H1 (cell line): ENCODE results near the gene PITRM1. TPM values are rescaled to one million over a fixed set of nuclear protein-coding genes. Genes with fewer than 3 reads are reported as not detected.

Source experiments
- CTCF ChIA-PET: fragments of 300-600 bp; sonication (Branson Sonifier 250); formaldehyde crosslinking; loops from one replicate; lab custom pipeline; 2021; ENCODE audit not compliant: partially characterized antibody; lab: Charles Lee
- POLR2A ChIA-PET: fragments of 300-600 bp; sonication (Branson Sonifier 250); formaldehyde crosslinking; loops from one replicate; lab custom pipeline; 2021; ENCODE audit warnings: inconsistent platforms; ENCODE audit not compliant: partially characterized antibody; lab: Charles Lee
- DNase-seq, 2 experiments: peaks; one replicate each; pipeline versions ENCODE4 v3.0.0 to v3.0.0-alpha.2; 2010 to 2022; ENCODE audit warnings: low spot score in 2 of 2, low read depth in 1 of 2, mixed read lengths in 1 of 2
- FAIRE-seq: peaks from 2 replicates; lab custom pipeline; 2011; peaks lifted over from hg19 to GRCh38; lab: Jason Lieb, UNC
- H2AFZ ChIP-seq: 2 replicates; pipeline ENCODE4 v1.8.1; 2012; ENCODE audit warnings: low read length, inconsistent platforms
- H2AK5ac ChIP-seq: 2 replicates; pipeline ENCODE4 v1.6.1; 2013; ENCODE audit warnings: low read depth, low read length
- H2BK120ac ChIP-seq: replicated peaks from 2 replicates; pipeline ENCODE3; 2013; ENCODE audit warnings: low read depth, low read length, inconsistent platforms
- H2BK12ac ChIP-seq: 2 replicates; pipeline ENCODE4 v1.6.1; 2013; ENCODE audit warnings: low read depth, low read length
- H2BK15ac ChIP-seq: 2 replicates; pipeline ENCODE4 v1.6.1; 2013; ENCODE audit warnings: low read length
- H2BK20ac ChIP-seq: 2 replicates; pipeline ENCODE4 v1.6.1; 2013; ENCODE audit warnings: low read length
- H2BK5ac ChIP-seq: 2 replicates; pipeline ENCODE4 v1.6.1; 2013; ENCODE audit warnings: low read depth, low read length
- H3K14ac ChIP-seq: 2 replicates; pipeline ENCODE4 v1.6.1; 2013; ENCODE audit warnings: inconsistent platforms; ENCODE audit not compliant: insufficient read length
- H3K18ac ChIP-seq: 2 replicates; pipeline ENCODE4 v1.6.1; 2013; ENCODE audit warnings: low read length; ENCODE audit errors: extremely low read depth
- H3K23ac ChIP-seq: 2 replicates; pipeline ENCODE4 v1.6.1; 2013; ENCODE audit warnings: inconsistent platforms; ENCODE audit not compliant: insufficient read length
- H3K23me2 ChIP-seq: 2 replicates; pipeline ENCODE4 v1.6.1; 2013; ENCODE audit warnings: low read depth, low read length
- H3K27ac ChIP-seq: 2 replicates; pipeline ENCODE4 v1.6.1; 2011; ENCODE audit warnings: low read depth, low read length, inconsistent platforms
- H3K27me3 ChIP-seq, 4 experiments: replicated peaks in 1 of 4; 1 replicate in 1 of 4; 2 replicates in 3 of 4; pipeline versions ENCODE4 v1.6.1 to v1.8.1; 2011 to 2013; ENCODE audit warnings: low read length in 3 of 4, mild to moderate bottlenecking in 3 of 4, inconsistent platforms in 2 of 4, mixed read lengths in 2 of 4, moderate library complexity in 1 of 4; ENCODE audit not compliant: control insufficient read depth in 3 of 4, insufficient read depth in 3 of 4; ENCODE audit errors: extremely low read depth in 1 of 4
- H3K36me3 ChIP-seq, 4 experiments: 2 replicates each; pipeline versions ENCODE4 v1.6.1 to v1.8.1; 2011 to 2013; ENCODE audit warnings: mild to moderate bottlenecking in 4 of 4, low read length in 3 of 4, moderate library complexity in 2 of 4, control low read depth in 1 of 4, inconsistent platforms in 1 of 4; ENCODE audit not compliant: insufficient read depth in 4 of 4, control insufficient read depth in 2 of 4
- H3K4ac ChIP-seq: replicated peaks from 2 replicates; pipeline ENCODE3; 2013; ENCODE audit warnings: low read length, low read depth, mixed read lengths, inconsistent platforms; ENCODE audit not compliant: insufficient read length
- H3K4me1 ChIP-seq, 4 experiments: replicated peaks in 1 of 4; 1 replicate in 1 of 4; 2 replicates in 3 of 4; pipeline versions ENCODE4 v1.6.1 to v1.8.1; 2011 to 2013; ENCODE audit warnings: low read length in 3 of 4, inconsistent platforms in 2 of 4, mixed read lengths in 1 of 4; ENCODE audit not compliant: insufficient read depth in 4 of 4, control insufficient read depth in 3 of 4
- H3K4me2 ChIP-seq, 2 experiments: 2 replicates each; pipeline versions ENCODE4 v1.6.1 to v1.8.1; 2011 to 2013; ENCODE audit warnings: low read depth in 2 of 2, low read length in 2 of 2, control low read depth in 1 of 2, inconsistent platforms in 1 of 2, mild to moderate bottlenecking in 1 of 2; ENCODE audit not compliant: insufficient read depth in 1 of 2
- H3K4me3 ChIP-seq, 4 experiments: fragments of 200-600, 300-600 bp in 1 of 4; sonication (generic), shearing (Covaris generic), sonication (Bioruptor Twin) in 1 of 4; 2 replicates each; pipeline versions ENCODE4 v1.5.1 to v1.8.1; 2011 to 2016; ENCODE audit warnings: low read length in 4 of 4, low read depth in 3 of 4, control low read depth in 2 of 4, inconsistent platforms in 2 of 4, mild to moderate bottlenecking in 2 of 4, mixed read lengths in 1 of 4, moderate library complexity in 1 of 4; ENCODE audit not compliant: insufficient read depth in 2 of 4; ENCODE audit errors: extremely low read depth in 1 of 4
- H3K56ac ChIP-seq: replicated peaks from 2 replicates; pipeline ENCODE3; 2013; ENCODE audit warnings: low read depth, mild to moderate bottlenecking, mixed read lengths, low read length, inconsistent platforms; ENCODE audit not compliant: insufficient read length
- H3K79me1 ChIP-seq: 2 replicates; pipeline ENCODE4 v1.6.1; 2013; ENCODE audit warnings: low read depth, low read length, control low read depth
- H3K79me2 ChIP-seq, 2 experiments: 2 replicates each; pipeline versions ENCODE4 v1.6.1 to v1.8.1; 2012 to 2013; ENCODE audit warnings: low read length in 2 of 2, mild to moderate bottlenecking in 2 of 2, inconsistent platforms in 1 of 2; ENCODE audit not compliant: insufficient read depth in 2 of 2, control insufficient read depth in 1 of 2
- H3K9ac ChIP-seq, 4 experiments: replicated peaks in 1 of 4; 1 replicate in 1 of 4; 2 replicates in 3 of 4; pipeline versions ENCODE4 v1.6.1 to v1.8.1; 2011 to 2013; ENCODE audit warnings: low read depth in 3 of 4, low read length in 3 of 4, control low read depth in 2 of 4, mild to moderate bottlenecking in 2 of 4, moderate library complexity in 2 of 4, inconsistent platforms in 1 of 4; ENCODE audit errors: extremely low read depth in 1 of 4
- H3K9me3 ChIP-seq, 2 experiments: 2 replicates each; pipeline versions ENCODE4 v1.6.1 to v1.8.1; 2012 to 2013; ENCODE audit warnings: mild to moderate bottlenecking in 2 of 2, moderate library complexity in 2 of 2, control low read depth in 1 of 2, inconsistent platforms in 1 of 2, low read depth in 1 of 2, low read length in 1 of 2, mixed read lengths in 1 of 2; ENCODE audit not compliant: insufficient read depth in 2 of 2
- H4K20me1 ChIP-seq, 2 experiments: replicated peaks in 1 of 2; 2 replicates each; pipeline versions ENCODE3 to v1.8.1; 2011 to 2013; ENCODE audit warnings: inconsistent platforms in 2 of 2, low read length in 2 of 2, mild to moderate bottlenecking in 1 of 2; ENCODE audit not compliant: insufficient read depth in 2 of 2, control insufficient read depth in 1 of 2
- H4K5ac ChIP-seq: 2 replicates; pipeline ENCODE4 v1.6.1; 2013; ENCODE audit warnings: low read length, low read depth, mixed read lengths, inconsistent platforms; ENCODE audit not compliant: insufficient read length
- H4K8ac ChIP-seq: 2 replicates; pipeline ENCODE4 v1.8.0; 2013; ENCODE audit warnings: mild to moderate bottlenecking, moderate library complexity, low read length, inconsistent platforms; ENCODE audit not compliant: insufficient read depth; ENCODE audit errors: extremely low read depth
- H4K91ac ChIP-seq: replicated peaks from 2 replicates; pipeline ENCODE3; 2013; ENCODE audit warnings: low read length, mixed read lengths, inconsistent platforms; ENCODE audit not compliant: insufficient read length
- BRCA1 ChIP-seq: IDR thresholded peaks from 2 replicates; pipeline ENCODE4 v1.6.1; 2012; ENCODE audit warnings: low read depth, low read length, improper control_type of control experiment
- WGBS, 2 experiments: shearing (Covaris generic) in 1 of 2; methylation state at CpG; one replicate each; pipeline versions ENCODE4 v1.1.6 to v1.1.7; 2013 to 2015; ENCODE audit warnings: low lambda C conversion rate in 2 of 2, mixed read lengths in 2 of 2, inconsistent platforms in 1 of 2, low coverage in 1 of 2, missing lambda C conversion rate in 1 of 2; ENCODE audit not compliant: insufficient replicate concordance in 2 of 2, insufficient coverage in 1 of 2, insufficient read length in 1 of 2; ENCODE audit errors: extremely low coverage in 1 of 2, missing lambda C conversion rate in 1 of 2; 5-methylcytosine and 5-hydroxymethylcytosine counted together
- polyA plus RNA-seq, 7 experiments: library from polyadenylated mRNA; depleted of rRNA in 3 of 7; stranded (reverse) in 5 of 7; unstranded in 2 of 7; fragments of >200 nt in 5 of 7; fragments of 200-250 nt in 2 of 7; gene quantifications; 1 replicate in 5 of 7; 2 replicates in 1 of 7; 4 replicates in 1 of 7; pipeline versions ENCODE4 v1.2.1 to v1.2.3, GENCODE V29; 2011 to 2013; ENCODE audit warnings: missing spikeins in 2 of 7, mixed read lengths in 2 of 7
- total RNA-seq: library from RNA; stranded (reverse); fragmentation: NEBNext Ultra II Directional; extraction: Animal tissue kit (Norgen Biotek cat#: 25700); gene quantifications from 2 replicates; pipeline ENCODE4 v1.2.1, GENCODE V29; 2021

Gene PITRM1
- total and polyA plus RNA-seq, 2 of the 8 experiments (the other 6 are each of a cell fraction or from before 2014, with no cell fraction given) = 18.6 to 31.5 TPM

GRCh38 chr10:3198900-3199299 is 26.3 kb upstream of the PITRM1 start:
- WGBS, 2 experiments = 87% methylated on average over 7 of the region's 7 CpGs; no CpG with 5 or more reads in 1 of the 2 experiments
- no peak overlapping the region for H3K23ac ChIP-seq
- H3K56ac ChIP-seq = no peak overlapping the region
- no peak overlapping the region for H4K91ac ChIP-seq
- ChIA-PET CTCF (interaction anchor here (0.7 to 2.2 kb wide), 4 partner anchors 16 to 1616 kb away, joined by 3 to 13 read pairs (median 4); no protein-coding TSS in a partner anchor), POLR2A (no interaction called here)
- no peaks in the 10 kb centered on the region for H3K36me3 ChIP-seq
- no peak overlapping the region for H3K18ac ChIP-seq
- H2AK5ac ChIP-seq = no peak overlapping the region
- H3K4me3 ChIP-seq = no peak overlapping the region
- H4K5ac ChIP-seq = no peak overlapping the region
- H3K23me2 ChIP-seq = no peaks in the 10 kb centered on the region
- no peak overlapping the region for H3K4ac ChIP-seq
- no peak overlapping the region for H3K4me2 ChIP-seq
- H2BK20ac ChIP-seq = no peak overlapping the region
- no peaks in the 10 kb centered on the region for H3K79me2 ChIP-seq
- no peaks in the 10 kb centered on the region for H4K20me1 ChIP-seq
- H2AFZ ChIP-seq = no peak overlapping the region
- no peak overlapping the region for H3K14ac ChIP-seq
- no peak for TF ChIP-seq BRCA1
- H4K8ac ChIP-seq = no peak overlapping the region
- no peak overlapping the region for H2BK5ac ChIP-seq
- no peak overlapping the region for H2BK15ac ChIP-seq
- no peak for FAIRE-seq
- no peak overlapping the region for H3K27ac ChIP-seq
- no peak overlapping the region for H2BK12ac ChIP-seq
- H2BK120ac ChIP-seq = no peak overlapping the region
- no peaks in the 10 kb centered on the region for H3K79me1 ChIP-seq
- no peaks in the 10 kb centered on the region; a peak in 2 of 7 replicates for H3K4me1 ChIP-seq
- H3K9ac ChIP-seq = no peak overlapping the region
- no peak for DNase-seq
- H3K9me3 ChIP-seq = no peaks in the 10 kb centered on the region
- H3K27me3 ChIP-seq = peaks cover 0 to 3% (median under 1%) of the 10 kb centered on the region in 4 experiments; a peak in 1 of 7 replicates
